Suprapubic skin (tissue), 4 donors: ENCODE data around the gene DUSP15. TPM values are rescaled to one million over a fixed set of nuclear protein-coding genes. Genes with fewer than 3 reads are reported as not detected.
A peak's percentile ranks its signal among the peaks of the same experiment; 100 is the strongest.

Experiments used
- DNase-seq, 2 donors: peaks; one replicate each; pipeline ENCODE4 v3.0.0-alpha.2; 2019; ENCODE audit warnings: low spot score in 2 of 2
- H3K27ac ChIP-seq: fragments of 200-600 bp; sonication (generic); one replicate; pipeline ENCODE4 v1.5.1; 2019
- H3K27me3 ChIP-seq: fragments of 200-600 bp; sonication (generic); one replicate; pipeline ENCODE4 v1.5.1; 2019
- H3K36me3 ChIP-seq: fragments of 200-600 bp; sonication (generic); one replicate; pipeline ENCODE4 v1.5.1; 2019
- H3K4me1 ChIP-seq: fragments of 200-600 bp; sonication (generic); one replicate; pipeline ENCODE4 v1.5.1; 2019
- H3K4me3 ChIP-seq: fragments of 200-600 bp; sonication (generic); one replicate; pipeline ENCODE4 v1.5.1; 2019; ENCODE audit warnings: mild to moderate bottlenecking
- H3K9me3 ChIP-seq: fragments of 200-600 bp; sonication (generic); one replicate; pipeline ENCODE4 v1.5.1; 2019
- CTCF ChIP-seq, 2 donors: fragments of 200-600 bp in 1 of 2; fragments of 450-650 bp in 1 of 2; sonication (generic) in 1 of 2; IDR thresholded peaks; one replicate each; pipeline ENCODE4 v1.5.1; 2016 to 2019; ENCODE audit warnings: antibody characterized with exemption in 2 of 2, mild to moderate bottlenecking in 1 of 2, moderate library complexity in 1 of 2
- EP300 ChIP-seq: sonication (generic); formaldehyde crosslinking; IDR thresholded peaks from one replicate; pipeline ENCODE4 v1.6.1; 2017; ENCODE audit warnings: antibody characterized with exemption
- POLR2A ChIP-seq, 2 donors: fragments of 450-650 bp; IDR thresholded peaks; one replicate each; pipeline ENCODE4 v1.6.1; 2017; ENCODE audit warnings: antibody characterized with exemption in 2 of 2, mild to moderate bottlenecking in 2 of 2, moderate library complexity in 2 of 2
- POLR2AphosphoS5 ChIP-seq, 3 donors: sonication (generic); formaldehyde crosslinking; IDR thresholded peaks; one replicate each; pipeline ENCODE4 v1.6.1; 2017; ENCODE audit warnings: antibody characterized with exemption in 3 of 3
- WGBS: methylation state at CpG from one replicate; pipeline ENCODE4 v1.1.5; 2018; 5-methylcytosine and 5-hydroxymethylcytosine counted together
- total RNA-seq, 4 donors: library from RNA; depleted of rRNA; stranded (reverse); fragments of >200 nt; gene quantifications; one replicate each; pipeline ENCODE4 v1.1.0, GENCODE V29; 2016

Gene DUSP15
- total RNA-seq, 4 donors from 2014 or later = 1.1 to 2.4 (median 1.1) TPM; not detected in 1

GRCh38 chr20:31835977-31836852, 34.1 kb downstream of the DUSP15 start:
- Histone ChIP-seq H3K9me3 (no peaks in the 10 kb centered on the region), H3K36me3 (no peaks in the 10 kb centered on the region), H3K27ac (no peak overlapping the region), H3K4me1 (peaks cover 25% of the 10 kb centered on the region), H3K4me3 (no peak overlapping the region), H3K27me3 (no peaks in the 10 kb centered on the region)
- TF ChIP-seq POLR2AphosphoS5 (IDR thresholded peaks at IDR 0.05) = no peak
- TF ChIP-seq POLR2A (IDR thresholded peaks at IDR 0.05) = no peak
- TF ChIP-seq EP300 = no peak
- no peak for TF ChIP-seq CTCF (IDR thresholded peaks at IDR 0.05)
- DNase-seq = peak in 1 of 2 donors; percentile 81
- 36% methylated on average over 11 of the region's 14 CpGs for WGBS

GRCh38 chr20:31835554-31835953, 34.8 kb downstream of the DUSP15 start:
- Histone ChIP-seq H3K4me1 (peaks cover 25% of the 10 kb centered on the region), H3K27ac (no peak overlapping the region), H3K27me3 (no peaks in the 10 kb centered on the region), H3K4me3 (no peak overlapping the region), H3K36me3 (no peaks in the 10 kb centered on the region), H3K9me3 (no peaks in the 10 kb centered on the region)
- WGBS = 80% methylated on average over 1 of the region's 9 CpGs
- DNase-seq = no peak
- TF ChIP-seq POLR2A (IDR thresholded peaks at IDR 0.05) = no peak
- no peak for TF ChIP-seq POLR2AphosphoS5 (IDR thresholded peaks at IDR 0.05)
- no peak for TF ChIP-seq EP300
- no peak for TF ChIP-seq CTCF (IDR thresholded peaks at IDR 0.05)

- 77% methylated on average over 3 of the region's 20 CpGs for WGBS
- Histone ChIP-seq H3K4me1 (peaks cover 25% of the 10 kb centered on the region), H3K27me3 (no peaks in the 10 kb centered on the region), H3K27ac (no peak overlapping the region), H3K36me3 (no peaks in the 10 kb centered on the region), H3K4me3 (no peak overlapping the region), H3K9me3 (no peaks in the 10 kb centered on the region)
- TF ChIP-seq CTCF (IDR thresholded peaks at IDR 0.05) (no peak), EP300 (no peak), POLR2AphosphoS5 (IDR thresholded peaks at IDR 0.05) (no peak), POLR2A (IDR thresholded peaks at IDR 0.05) (no peak)
- no peak for DNase-seq
Measured at GRCh38 chr20:31833931-31834521, 36.3 kb downstream of the DUSP15 start.

GRCh38 chr20:31833130-31833930, 37.0 kb downstream of the DUSP15 start:
- TF ChIP-seq CTCF (IDR thresholded peaks at IDR 0.05) = peak; percentile 12 to 86
- no peak for TF ChIP-seq POLR2A (IDR thresholded peaks at IDR 0.05)
- no peaks in the 10 kb centered on the region for H3K9me3 ChIP-seq
- H3K4me3 ChIP-seq = no peak overlapping the region
- no peak overlapping the region for H3K27ac ChIP-seq
- no peaks in the 10 kb centered on the region for H3K27me3 ChIP-seq
- H3K4me1 ChIP-seq = peaks cover 25% of the 10 kb centered on the region
- no peak for DNase-seq
- no peaks in the 10 kb centered on the region for H3K36me3 ChIP-seq
- 56% methylated on average over 14 of the region's 14 CpGs for WGBS
